HG03571 (cell line): ENCODE results near the gene FGF7.
"Not testable (repeated sequence)": the region's sequence is repeated elsewhere in the genome, so short reads cannot be mapped to it uniquely, and the experiment has no call there.

Source experiments
- ATAC-seq: cut with Tn5 transposase; IDR thresholded peaks from one replicate; pipeline ENCODE4 v1.9.1; 2021; ENCODE audit not compliant: unreplicated experiment

The FGF7 gene

GRCh38 chr15:49492151-49492550 lies 69.1 kb downstream of the FGF7 start:
- ATAC-seq: no peak

GRCh38 chr15:49492830-49493229 lies 69.8 kb downstream of the FGF7 start:
- no peak for ATAC-seq

GRCh38 chr15:49494842-49495241 lies 71.8 kb downstream of the FGF7 start:
- no peak for ATAC-seq

- no peak for ATAC-seq
Measured at GRCh38 chr15:49495993-49496753, 73.1 kb downstream of the FGF7 start.

- ATAC-seq: no peak
Measured at GRCh38 chr15:49501586-49501985, 78.5 kb downstream of the FGF7 start.

GRCh38 chr15:49506341-49506740 lies 83.3 kb downstream of the FGF7 start:
- ATAC-seq: no peak

- no peak for ATAC-seq
Measured at GRCh38 chr15:49507261-49507660, 84.2 kb downstream of the FGF7 start.

- not testable (repeated sequence) for ATAC-seq
Measured at GRCh38 chr15:49512739-49513138, 89.7 kb downstream of the FGF7 start.

- ATAC-seq: no peak
Measured at GRCh38 chr15:49521802-49522201, 98.8 kb downstream of the FGF7 start.

- no peak for ATAC-seq
Measured at GRCh38 chr15:49528289-49528688, 105.2 kb downstream of the FGF7 start.

GRCh38 chr15:49530092-49530491 lies 107.0 kb downstream of the FGF7 start:
- no peak for ATAC-seq
